Fibroblast of lung (primary cell): ENCODE measurements around the gene PPIE.

Experiments used
- EZH2 ChIP-seq: IDR thresholded peaks from 2 replicates; pipeline ENCODE4 v1.5.1; 2012; ENCODE audit warnings: low read length, control low read depth, mild to moderate bottlenecking; ENCODE audit errors: missing control alignments
- TF ChIP-seq, protein P1 (sequence below), 2 donors: IDR thresholded peaks in 1 of 2; conservative IDR thresholded peaks in 1 of 2; 1 replicate in 1 of 2; 2 replicates in 1 of 2; pipeline ENCODE4 v1.5.1; 2011 to 2012; ENCODE audit warnings: low read length in 2 of 2, control low read depth in 1 of 2, inconsistent platforms in 1 of 2, low read depth in 1 of 2, mild to moderate bottlenecking in 1 of 2

DNA sequence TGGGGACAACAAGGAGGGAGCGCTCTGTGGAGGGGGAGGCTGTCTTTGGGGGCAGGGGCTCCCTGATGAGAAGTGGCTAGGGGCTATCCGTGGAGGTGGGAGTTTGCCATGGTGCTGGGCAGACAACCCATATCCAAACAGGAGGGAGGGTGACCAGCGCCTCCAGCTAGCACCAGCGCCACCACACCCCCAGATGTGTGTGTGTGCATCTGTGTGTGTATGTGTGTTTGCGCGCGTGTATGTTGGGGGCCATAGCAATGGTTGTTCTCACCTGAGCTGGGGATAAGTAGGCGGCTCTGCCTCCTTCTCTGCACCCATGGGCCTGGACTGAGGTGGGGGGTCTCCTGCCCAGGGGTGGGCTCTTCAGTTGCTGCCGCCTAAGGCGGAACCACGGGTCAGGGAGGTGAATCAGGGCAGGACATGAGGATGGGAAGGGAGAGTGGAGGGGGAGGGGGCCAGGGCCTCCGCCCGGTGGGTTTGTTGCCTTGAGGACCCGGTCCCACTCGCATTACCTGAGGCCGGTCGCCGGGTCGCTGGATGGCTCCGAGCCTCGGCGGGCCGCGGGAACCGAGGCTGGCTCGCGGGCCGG lies 47.8 kb upstream of the PPIE start:
- no peak for TF ChIP-seq EZH2
- TF ChIP-seq, protein P1, sequence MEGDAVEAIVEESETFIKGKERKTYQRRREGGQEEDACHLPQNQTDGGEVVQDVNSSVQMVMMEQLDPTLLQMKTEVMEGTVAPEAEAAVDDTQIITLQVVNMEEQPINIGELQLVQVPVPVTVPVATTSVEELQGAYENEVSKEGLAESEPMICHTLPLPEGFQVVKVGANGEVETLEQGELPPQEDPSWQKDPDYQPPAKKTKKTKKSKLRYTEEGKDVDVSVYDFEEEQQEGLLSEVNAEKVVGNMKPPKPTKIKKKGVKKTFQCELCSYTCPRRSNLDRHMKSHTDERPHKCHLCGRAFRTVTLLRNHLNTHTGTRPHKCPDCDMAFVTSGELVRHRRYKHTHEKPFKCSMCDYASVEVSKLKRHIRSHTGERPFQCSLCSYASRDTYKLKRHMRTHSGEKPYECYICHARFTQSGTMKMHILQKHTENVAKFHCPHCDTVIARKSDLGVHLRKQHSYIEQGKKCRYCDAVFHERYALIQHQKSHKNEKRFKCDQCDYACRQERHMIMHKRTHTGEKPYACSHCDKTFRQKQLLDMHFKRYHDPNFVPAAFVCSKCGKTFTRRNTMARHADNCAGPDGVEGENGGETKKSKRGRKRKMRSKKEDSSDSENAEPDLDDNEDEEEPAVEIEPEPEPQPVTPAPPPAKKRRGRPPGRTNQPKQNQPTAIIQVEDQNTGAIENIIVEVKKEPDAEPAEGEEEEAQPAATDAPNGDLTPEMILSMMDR (conservative IDR thresholded peaks at IDR 0.05 in 1 of 2, IDR thresholded peaks at IDR 0.05 in 1 of 2; ENCODE audit: low read depth in 1 of 2, low read length in 2 of 2): no peak
